Glomerular endothelial cell (primary cell): ENCODE data around the gene FOXL1. TPM values are rescaled to one million over a fixed set of nuclear protein-coding genes. Genes with fewer than 3 reads are reported as not detected.

Experiments used
- DNase-seq: peaks from one replicate; pipeline ENCODE4 v3.0.0-alpha.2; 2011; ENCODE audit warnings: low read depth, low spot score; ENCODE audit errors: extremely low read depth
- total RNA-seq: library from RNA; depleted of rRNA; stranded (reverse); fragments of >200 nt; gene quantifications from 2 replicates; pipeline ENCODE4 v1.2.3, GENCODE V29; 2015

FOXL1 gene
- total RNA-seq, 1 donor from 2014 or later = 10.3 TPM

- no peak for DNase-seq
Measured at GRCh38 chr16:86547286-86547685, 31.1 kb upstream of the FOXL1 start.

GRCh38 chr16:86549076-86549892 lies 29.1 kb upstream of the FOXL1 start:
- no peak for DNase-seq

- no peak for DNase-seq
Measured at GRCh38 chr16:86549893-86550190, 28.5 kb upstream of the FOXL1 start.

GRCh38 chr16:86550281-86550680 lies 28.1 kb upstream of the FOXL1 start:
- DNase-seq = no peak

- no peak for DNase-seq
Measured at GRCh38 chr16:86553356-86553755, 25.0 kb upstream of the FOXL1 start.

- no peak for DNase-seq
Measured at GRCh38 chr16:86554599-86554916, 23.8 kb upstream of the FOXL1 start.

- DNase-seq = no peak
Measured at GRCh38 chr16:86554917-86555703, 23.2 kb upstream of the FOXL1 start, which contains the start of gene MTHFSD. MTHFSD (minus strand) TSS chr16:86555235; CDS start chr16:86555184, 51 bp downstream.

GRCh38 chr16:86555704-86556075 lies 22.7 kb upstream of the FOXL1 start:
- no peak for DNase-seq

GRCh38 chr16:86556576-86556975 lies 21.8 kb upstream of the FOXL1 start:
- no peak for DNase-seq

GRCh38 chr16:86557587-86557986 lies 20.8 kb upstream of the FOXL1 start:
- no peak for DNase-seq

- no peak for DNase-seq
Measured at GRCh38 chr16:86558355-86559193, 19.8 kb upstream of the FOXL1 start.

GRCh38 chr16:86559802-86560305 lies 18.5 kb upstream of the FOXL1 start:
- DNase-seq = no peak

- no peak for DNase-seq
Measured at GRCh38 chr16:86562356-86562755, 16.0 kb upstream of the FOXL1 start.

- peak; percentile 69 for DNase-seq
Measured at GRCh38 chr16:86563469-86564345, 14.6 kb upstream of the FOXL1 start.

- no peak for DNase-seq
Measured at GRCh38 chr16:86565181-86565631, 13.1 kb upstream of the FOXL1 start.

- DNase-seq = no peak
Measured at GRCh38 chr16:86565644-86566511, 12.5 kb upstream of the FOXL1 start.

GRCh38 chr16:86566601-86566965 lies 11.8 kb upstream of the FOXL1 start, which contains the start of gene FOXC2:
FOXC2 (plus strand) TSS chr16:86566829; CDS start chr16:86567336, 507 bp downstream.
- no peak for DNase-seq

- DNase-seq = no peak
Measured at GRCh38 chr16:86566966-86567700, 11.2 kb upstream of the FOXL1 start.
